ENCODE results near the gene TOGARAM2.
A peak's percentile ranks its signal among the peaks of the same experiment; 100 is the strongest.

Gene TOGARAM2

GRCh38 chr2:28981016-28981441, at the start of gene TOGARAM2:
TSS of gene TOGARAM2 (plus strand) at chr2:28981298. CDS start at chr2:28994835, 13,537 bp downstream.
- DNase-seq = peak; percentile 21

DNA sequence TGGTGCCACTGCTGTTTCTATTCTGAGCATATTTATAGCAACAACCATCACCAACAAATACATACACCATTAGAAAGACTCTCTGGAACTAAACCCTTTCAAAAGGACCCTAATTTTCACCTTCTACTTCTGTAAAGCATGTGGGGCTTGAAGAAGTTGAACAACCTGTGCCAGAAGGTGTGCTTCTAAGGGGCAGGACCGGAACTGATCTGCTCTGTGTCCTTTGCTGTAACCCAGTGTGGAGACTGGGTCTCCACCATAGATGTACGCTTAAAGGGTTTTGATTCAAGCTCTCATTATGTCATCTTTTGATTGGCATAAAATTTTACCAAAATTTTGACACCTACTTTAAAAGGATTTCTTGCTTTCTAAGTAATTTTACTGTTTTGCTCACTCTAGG, 46.3 kb upstream of the TOGARAM2 start:
- no peak for DNase-seq

GRCh38 chr2:28941008-28941407, 40.1 kb upstream of the TOGARAM2 start:
- DNase-seq = no peak

- no peak for DNase-seq
These were observed 36.4 kb upstream of the TOGARAM2 start for GRCh38 chr2:28944535-28945248.

- no peak for DNase-seq
These were observed 32.9 kb upstream of the TOGARAM2 start for GRCh38 chr2:28948160-28948559.

- DNase-seq = no peak
These were observed 31.9 kb upstream of the TOGARAM2 start for GRCh38 chr2:28949190-28949589.

- DNase-seq = no peak
These were observed 31.3 kb upstream of the TOGARAM2 start for GRCh38 chr2:28949617-28950305.

DNA sequence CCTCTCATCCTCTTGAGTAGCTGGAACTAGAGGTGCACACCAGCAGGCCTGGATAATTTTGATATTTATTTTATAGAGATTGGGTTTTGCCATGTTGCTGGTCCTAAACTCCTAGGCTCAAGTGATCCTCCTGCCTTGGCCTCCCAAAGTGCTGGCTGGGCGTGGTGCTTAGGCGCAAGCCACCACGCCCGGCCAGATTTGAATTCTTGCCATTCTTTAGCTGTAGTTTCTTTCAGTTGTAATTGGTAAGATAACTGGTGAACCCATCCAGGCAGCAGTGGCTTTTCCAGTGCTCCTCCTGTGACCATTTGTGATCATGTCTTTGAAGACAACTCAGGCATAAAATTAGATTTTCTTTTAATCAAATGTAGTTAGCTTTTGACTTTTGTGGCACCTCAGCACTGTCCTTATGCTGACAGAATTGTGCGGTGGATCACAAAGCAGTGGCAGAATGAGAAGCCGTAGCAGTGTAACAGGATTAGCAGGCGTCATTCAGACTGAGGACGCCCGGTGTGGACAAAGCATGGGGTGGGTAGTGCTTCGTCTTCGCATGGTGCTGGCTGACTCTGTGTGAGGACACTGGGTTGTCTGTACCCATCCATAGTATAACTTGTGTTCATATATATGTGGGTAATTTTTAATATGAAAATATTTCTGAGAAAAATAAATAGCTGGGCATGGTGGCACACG, 30.0 kb upstream of the TOGARAM2 start:
- no peak for DNase-seq

DNA sequence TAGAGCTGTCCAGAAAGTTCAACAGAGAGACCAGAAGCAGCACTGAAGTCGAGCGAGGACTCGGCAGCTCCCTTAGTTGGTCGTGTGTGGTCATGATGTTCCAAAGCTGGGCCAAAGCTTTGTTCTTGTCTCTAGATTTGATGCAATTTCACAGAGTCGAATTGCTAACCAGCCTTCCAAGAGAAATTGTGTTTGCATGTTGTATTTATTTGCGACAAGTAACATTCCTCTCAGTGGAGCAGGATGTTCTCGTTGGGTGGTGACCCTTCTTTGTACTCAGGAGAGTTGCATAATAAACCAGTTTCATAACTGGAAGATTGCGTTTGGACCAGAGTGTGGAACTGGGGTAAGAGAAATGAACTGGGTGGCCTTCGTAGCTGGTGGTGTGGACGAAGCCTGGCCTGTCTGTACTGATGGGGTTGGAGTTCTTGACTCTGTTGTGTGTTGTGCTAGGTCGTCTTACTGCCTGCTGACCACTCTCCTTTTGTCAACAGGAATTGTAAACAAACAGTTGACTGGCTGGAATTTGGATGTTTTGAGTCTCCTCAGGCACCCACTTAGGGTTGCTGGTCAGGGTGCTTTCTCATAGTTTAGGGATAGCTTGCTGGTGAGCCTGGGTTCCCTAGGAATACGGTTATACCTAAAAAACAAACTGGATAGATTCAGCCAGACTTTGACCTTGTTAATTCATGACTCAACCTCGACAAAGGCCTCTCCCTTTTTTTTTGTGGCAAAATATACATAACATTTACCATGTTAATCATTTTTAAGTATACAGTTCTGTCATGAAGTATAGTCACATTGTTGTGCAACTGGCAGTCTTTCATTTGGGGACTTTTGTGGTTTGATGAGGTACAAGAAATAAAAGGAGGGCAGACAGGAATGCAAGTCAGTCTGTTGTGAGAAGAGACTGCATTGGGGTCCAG, 28.9 kb upstream of the TOGARAM2 start:
- DNase-seq = no peak

- no peak for DNase-seq
These were observed 28.3 kb upstream of the TOGARAM2 start for GRCh38 chr2:28952836-28953211.

- DNase-seq = peak; percentile 15
These were observed 25.6 kb upstream of the TOGARAM2 start for GRCh38 chr2:28955467-28955866.

DNA sequence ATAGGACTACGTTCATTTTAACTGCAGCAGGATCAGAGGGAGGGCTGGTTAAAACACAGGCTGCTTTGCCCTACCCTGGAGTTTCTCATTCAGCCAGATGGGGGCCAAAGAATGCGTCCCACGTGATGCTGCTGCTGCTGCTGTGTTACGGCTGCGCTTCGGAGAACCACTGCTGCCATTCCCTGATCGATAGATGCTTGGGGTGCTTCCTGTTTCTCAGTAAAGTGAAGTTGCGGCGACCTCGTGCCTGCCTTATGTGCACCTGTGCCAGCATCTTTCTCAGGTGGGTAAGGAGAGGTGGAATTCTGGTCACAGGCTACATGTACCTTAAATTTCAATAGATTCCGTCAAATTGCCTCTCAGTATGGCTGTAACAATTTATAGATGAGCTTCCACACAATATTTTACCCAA, 24.7 kb upstream of the TOGARAM2 start:
- no peak for DNase-seq

GRCh38 chr2:28956890-28957289, 24.2 kb upstream of the TOGARAM2 start:
- no peak for DNase-seq

GRCh38 chr2:28958689-28959088, 22.4 kb upstream of the TOGARAM2 start:
- DNase-seq = peak; percentile 9

DNA sequence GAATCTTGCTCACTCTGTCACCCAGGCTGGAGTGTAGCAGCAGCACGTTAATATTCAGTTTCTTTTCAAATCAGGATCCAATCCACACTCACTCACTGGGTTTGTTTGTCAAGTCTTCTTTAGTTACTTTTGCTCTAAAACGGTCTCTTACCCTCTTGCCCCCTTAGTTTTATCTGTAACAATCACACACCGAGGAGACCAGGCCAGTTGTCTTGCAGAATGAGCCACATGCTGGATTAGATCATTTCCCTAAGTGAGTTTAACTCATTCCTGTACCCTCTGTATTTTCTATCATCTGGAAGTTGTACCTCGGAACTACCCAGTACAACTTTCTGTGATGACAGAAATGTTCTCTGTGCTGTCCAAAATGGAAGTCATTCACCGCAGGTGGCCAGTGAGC, 20.7 kb upstream of the TOGARAM2 start:
- DNase-seq = no peak

- no peak for DNase-seq
These were observed 18.6 kb upstream of the TOGARAM2 start for GRCh38 chr2:28962505-28962904.

GRCh38 chr2:28970464-28971160, 10.5 kb upstream of the TOGARAM2 start:
- no peak for DNase-seq

GRCh38 chr2:28972778-28973335, 8.2 kb upstream of the TOGARAM2 start:
- DNase-seq = no peak

DNA sequence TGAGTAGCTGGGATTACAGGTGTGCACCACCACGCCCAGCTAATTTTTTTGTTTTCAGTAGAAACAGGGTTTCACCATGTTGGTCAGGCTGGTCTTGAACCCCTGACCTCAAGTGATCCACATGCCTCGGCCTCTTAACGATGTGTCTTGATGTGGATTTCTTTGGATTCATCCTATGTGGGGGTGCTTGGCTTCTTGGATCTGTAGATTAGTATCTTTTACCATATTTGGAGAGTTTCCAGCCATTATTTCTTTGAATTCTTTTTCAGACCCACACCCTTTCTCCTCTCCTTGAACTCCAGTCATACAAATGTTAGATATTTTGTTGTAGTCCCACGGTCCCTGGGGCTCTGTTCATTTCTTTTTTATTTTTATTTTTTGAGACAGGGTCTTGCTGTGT, 6.8 kb upstream of the TOGARAM2 start:
- DNase-seq = no peak

DNA sequence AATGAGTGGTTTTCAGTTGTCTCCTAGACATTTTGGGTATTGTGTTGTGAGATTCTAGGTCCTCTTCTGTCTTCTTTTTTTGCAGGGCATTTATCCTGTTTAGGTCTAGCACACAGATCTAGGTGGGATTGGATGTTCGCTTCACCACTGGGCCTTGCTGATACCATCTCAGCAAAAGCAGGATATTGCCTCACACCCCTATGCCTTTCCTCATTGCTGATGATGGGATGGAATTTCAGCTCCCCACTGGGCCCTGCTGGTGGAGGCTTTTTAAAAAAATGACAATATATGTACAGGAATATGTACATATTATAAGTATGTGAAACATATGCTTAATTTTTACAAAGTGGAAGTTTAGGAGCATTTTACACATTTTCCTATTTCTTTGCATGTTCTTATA, 5.4 kb upstream of the TOGARAM2 start:
- DNase-seq = no peak

DNA sequence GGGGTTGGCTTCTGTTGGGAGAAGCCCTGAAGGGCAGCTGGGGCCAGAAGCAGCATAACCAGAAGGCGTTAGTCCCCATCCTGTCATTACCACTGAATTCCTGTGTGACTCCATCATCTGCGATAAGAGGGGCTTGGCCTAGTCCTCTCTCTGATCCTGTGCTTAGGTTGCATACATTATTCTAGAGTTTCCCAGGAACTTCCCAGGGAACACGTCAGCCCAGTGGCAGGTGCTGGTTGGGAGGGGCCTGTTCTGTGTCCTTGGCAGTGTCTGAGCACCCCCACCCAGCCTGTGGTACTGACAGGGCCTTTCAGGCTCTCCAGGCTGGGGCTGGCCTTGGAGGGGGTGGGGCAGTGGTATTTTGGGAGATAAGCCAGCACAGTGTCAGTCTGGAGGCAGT, 4.5 kb upstream of the TOGARAM2 start:
- no peak for DNase-seq

Measured in NCI-H2029 (cell line).